ENCODE data around the gene EVI2A.

DNA sequence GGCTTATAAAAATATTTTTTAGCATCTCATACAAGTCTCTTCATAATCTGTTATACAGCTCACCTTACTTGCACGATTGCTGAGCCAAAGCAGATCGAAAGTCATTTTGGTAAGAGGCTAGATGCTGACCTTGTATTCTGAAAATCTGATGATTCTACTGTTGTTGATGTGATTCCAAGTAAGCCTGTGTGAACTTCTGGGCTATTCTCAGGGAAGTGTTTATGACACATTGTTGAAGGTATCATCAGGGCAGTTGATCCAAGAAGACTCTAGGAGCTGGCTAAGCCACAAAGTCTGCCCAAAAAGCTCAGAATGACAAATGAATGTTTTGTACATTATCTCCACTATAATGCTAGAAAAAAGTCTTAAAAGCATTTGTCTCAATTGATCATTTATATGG, 40.4 kb downstream of the EVI2A start:
- TF ChIP-seq, protein P1, sequence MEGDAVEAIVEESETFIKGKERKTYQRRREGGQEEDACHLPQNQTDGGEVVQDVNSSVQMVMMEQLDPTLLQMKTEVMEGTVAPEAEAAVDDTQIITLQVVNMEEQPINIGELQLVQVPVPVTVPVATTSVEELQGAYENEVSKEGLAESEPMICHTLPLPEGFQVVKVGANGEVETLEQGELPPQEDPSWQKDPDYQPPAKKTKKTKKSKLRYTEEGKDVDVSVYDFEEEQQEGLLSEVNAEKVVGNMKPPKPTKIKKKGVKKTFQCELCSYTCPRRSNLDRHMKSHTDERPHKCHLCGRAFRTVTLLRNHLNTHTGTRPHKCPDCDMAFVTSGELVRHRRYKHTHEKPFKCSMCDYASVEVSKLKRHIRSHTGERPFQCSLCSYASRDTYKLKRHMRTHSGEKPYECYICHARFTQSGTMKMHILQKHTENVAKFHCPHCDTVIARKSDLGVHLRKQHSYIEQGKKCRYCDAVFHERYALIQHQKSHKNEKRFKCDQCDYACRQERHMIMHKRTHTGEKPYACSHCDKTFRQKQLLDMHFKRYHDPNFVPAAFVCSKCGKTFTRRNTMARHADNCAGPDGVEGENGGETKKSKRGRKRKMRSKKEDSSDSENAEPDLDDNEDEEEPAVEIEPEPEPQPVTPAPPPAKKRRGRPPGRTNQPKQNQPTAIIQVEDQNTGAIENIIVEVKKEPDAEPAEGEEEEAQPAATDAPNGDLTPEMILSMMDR (conservative IDR thresholded peaks at IDR 0.05 in 1 of 2, IDR thresholded peaks at IDR 0.05 in 1 of 2; ENCODE audit: low read depth in 1 of 2, low read length in 2 of 2): no peak
- TF ChIP-seq EZH2 (IDR thresholded peaks at IDR 0.05; ENCODE audit: low read length, missing control alignments): no peak

All from fibroblast of lung (primary cell).